GM20431 (cell line): ENCODE measurements around the gene FARS2.

Experiments used
- in situ Hi-C: fragments of 300-500 bp; cut with MseI, MboI; formaldehyde crosslinking; loops from one replicate; pipeline ENCODE4 v1.15.0; 2020; ENCODE audit warnings: low sequenced_read_pairs; ENCODE audit not compliant: unreplicated experiment

Gene FARS2

GRCh38 chr6:5314191-5314865 lies 53.0 kb downstream of the FARS2 start:
- in situ Hi-C loops = no loop called here

GRCh38 chr6:5315881-5316280 lies 54.6 kb downstream of the FARS2 start:
- in situ Hi-C loops = no loop called here

DNA sequence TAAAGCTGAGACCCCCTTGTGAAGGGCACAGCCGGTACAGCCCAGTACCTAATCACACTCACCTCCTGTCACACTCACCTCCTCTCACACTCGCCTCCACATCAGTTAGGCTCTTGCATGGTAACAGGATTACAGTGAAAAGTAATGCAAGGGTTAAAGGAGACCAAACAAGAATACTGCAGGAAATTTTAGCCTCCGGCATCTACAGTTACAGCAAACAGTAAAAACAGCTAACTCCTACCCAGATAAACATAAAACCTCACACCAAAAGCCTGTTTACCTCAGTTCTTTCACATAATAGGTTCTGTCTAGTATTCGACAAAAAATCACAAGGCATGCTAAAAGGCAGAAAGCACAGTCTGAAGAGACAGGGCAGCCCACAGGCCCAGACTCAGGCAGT lies 55.6 kb downstream of the FARS2 start:
- in situ Hi-C loops = no loop called here

GRCh38 chr6:5318617-5319272 lies 57.4 kb downstream of the FARS2 start:
- in situ Hi-C loops = no loop called here

DNA sequence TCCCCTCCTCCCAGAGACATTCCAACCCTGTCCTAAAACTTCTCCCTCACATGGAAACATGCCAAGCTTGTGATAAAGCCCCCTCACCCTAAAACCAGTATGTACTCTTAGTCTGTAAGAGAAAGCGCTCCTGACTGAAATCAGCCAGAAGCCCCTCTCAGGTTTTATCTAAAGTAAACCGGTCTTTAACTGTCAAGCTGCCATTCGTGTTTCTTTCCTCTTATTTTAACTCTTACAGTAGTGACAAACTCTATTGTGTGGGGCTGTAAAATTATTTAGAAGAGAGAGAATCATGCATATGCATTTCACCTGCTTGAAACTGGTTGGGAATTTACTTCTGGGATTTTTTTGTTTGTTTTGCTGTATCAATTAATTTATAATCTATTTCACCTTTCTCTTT lies 62.7 kb downstream of the FARS2 start:
- in situ Hi-C loops = no loop called here

DNA sequence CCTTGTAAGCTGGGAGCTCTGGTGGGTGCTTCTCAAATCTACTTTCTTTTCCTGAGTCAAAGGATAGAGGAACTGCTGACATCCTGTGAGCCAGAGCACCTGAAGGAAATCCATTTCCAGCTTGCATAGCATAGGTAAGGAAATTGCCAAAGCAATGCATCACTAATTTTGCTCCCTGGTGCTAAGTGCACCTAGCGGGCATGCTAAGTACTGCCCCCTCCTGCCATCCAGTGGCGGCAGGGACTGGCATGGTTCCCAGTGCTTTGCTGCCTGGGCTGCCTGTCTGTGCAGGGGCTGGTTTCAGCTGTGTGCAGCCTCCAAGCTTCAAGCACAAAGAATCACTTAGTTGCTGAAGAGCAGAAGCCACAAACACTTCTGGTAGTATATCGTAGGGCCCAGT lies 63.9 kb downstream of the FARS2 start:
- in situ Hi-C loops = no loop called here

GRCh38 chr6:5326022-5326641 lies 64.8 kb downstream of the FARS2 start:
- in situ Hi-C loops = no loop called here

- in situ Hi-C loops = no loop called here
These were observed 67.5 kb downstream of the FARS2 start for GRCh38 chr6:5328800-5329199.

- in situ Hi-C loops = no loop called here
These were observed 70.6 kb downstream of the FARS2 start for GRCh38 chr6:5331845-5332442.

DNA sequence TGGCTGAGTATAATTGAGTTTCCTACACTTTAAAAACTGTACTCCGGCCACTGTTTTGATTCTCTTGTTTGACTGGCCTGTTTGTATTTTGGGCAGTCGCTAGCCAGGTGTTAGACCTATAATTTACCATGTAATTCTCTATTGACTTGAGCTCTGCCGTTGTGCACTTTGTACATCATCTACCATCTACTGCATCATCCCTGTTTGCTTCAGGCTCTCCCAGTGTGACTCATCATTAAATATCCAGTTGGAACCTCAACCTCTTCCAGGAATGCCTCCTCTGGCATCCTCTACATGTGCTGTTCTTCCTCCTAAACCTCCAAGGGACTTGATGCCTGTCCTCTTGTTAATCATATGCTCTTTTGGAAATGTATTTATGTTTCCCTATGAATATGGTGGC lies 72.3 kb downstream of the FARS2 start:
- in situ Hi-C loops = no loop called here

DNA sequence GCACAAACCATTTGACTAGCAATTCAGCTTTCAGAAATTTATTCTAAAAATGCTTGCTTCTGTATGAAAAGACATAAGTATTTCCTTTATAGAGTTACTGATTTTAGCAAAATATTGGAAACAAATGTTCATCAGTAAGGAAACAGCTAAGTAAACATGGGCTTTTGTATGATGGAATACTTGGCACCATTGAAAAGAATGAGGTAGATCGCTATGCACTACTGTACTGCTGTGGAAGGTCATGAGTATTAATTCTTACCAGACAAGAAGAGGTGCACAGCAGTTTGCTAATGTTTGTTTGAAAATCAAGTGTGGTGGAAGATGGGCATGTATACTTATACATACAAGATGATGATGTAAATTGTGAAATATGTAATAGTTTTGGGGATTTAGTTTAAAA lies 73.0 kb downstream of the FARS2 start:
- in situ Hi-C loops = no loop called here

DNA sequence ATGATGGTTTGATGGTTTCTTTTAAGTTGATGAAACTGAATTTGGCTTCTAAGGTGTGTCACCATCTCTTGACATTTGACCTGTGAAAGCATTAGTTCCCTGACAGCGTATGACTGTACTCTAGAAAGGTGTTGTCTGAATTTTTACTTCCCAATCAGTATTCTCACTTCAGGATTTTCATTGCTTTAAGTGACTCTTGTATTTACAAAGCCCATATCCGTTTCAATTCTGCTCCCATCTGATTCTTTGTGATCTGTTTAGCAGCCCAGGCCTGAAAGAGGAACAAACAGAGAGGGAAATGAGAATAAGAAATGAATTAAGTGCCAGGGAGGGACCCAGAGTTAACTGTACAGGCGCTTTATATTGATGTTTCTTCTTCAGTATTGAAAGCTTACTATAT lies 73.7 kb downstream of the FARS2 start:
- in situ Hi-C loops = no loop called here

DNA sequence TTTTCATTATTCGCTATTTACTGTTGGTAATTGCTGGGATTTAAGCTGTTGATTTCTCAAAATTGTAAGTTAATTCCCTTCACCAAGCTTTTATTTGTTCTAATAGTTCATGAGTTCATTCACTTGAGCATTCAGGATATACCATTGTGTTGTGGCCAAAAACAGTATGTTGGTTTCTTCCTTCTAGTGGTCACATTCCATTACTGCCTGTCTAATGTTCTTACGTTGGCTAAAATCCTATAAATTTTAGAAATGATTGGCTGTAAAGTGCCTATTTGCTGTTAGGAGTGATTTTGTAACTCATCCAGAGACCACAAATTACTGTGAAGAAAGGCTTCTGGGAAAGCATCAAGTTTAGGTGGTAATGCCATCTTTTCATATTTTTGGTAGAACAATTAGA lies 76.3 kb downstream of the FARS2 start:
- in situ Hi-C loops = no loop called here

GRCh38 chr6:5338177-5338960 lies 77.1 kb downstream of the FARS2 start:
- in situ Hi-C loops = no loop called here

GRCh38 chr6:5339786-5340185 lies 78.5 kb downstream of the FARS2 start:
- in situ Hi-C loops = no loop called here

GRCh38 chr6:5341845-5342244 lies 80.5 kb downstream of the FARS2 start:
- in situ Hi-C loops = no loop called here

DNA sequence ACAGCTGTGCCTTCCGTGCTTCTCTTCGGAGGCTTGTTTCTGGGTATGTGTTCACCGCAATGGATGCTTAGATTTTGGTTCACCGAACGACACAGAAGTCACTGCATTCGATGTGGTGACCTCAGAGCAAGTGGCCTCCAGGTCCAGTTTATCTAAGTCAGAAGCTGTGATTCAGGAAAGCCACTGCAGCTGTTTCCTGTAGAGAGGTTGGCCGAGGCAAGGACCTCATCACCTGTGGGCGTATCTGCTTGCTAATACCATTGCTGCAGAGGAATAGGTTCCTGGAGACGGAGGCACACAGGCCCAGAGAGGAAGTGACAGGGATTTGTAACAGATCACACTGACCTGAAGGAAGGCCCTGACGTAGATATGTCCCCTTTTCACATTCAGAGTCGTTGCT lies 82.7 kb downstream of the FARS2 start:
- in situ Hi-C loops = no loop called here

GRCh38 chr6:5345324-5345723 lies 84.0 kb downstream of the FARS2 start:
- in situ Hi-C loops = no loop called here

DNA sequence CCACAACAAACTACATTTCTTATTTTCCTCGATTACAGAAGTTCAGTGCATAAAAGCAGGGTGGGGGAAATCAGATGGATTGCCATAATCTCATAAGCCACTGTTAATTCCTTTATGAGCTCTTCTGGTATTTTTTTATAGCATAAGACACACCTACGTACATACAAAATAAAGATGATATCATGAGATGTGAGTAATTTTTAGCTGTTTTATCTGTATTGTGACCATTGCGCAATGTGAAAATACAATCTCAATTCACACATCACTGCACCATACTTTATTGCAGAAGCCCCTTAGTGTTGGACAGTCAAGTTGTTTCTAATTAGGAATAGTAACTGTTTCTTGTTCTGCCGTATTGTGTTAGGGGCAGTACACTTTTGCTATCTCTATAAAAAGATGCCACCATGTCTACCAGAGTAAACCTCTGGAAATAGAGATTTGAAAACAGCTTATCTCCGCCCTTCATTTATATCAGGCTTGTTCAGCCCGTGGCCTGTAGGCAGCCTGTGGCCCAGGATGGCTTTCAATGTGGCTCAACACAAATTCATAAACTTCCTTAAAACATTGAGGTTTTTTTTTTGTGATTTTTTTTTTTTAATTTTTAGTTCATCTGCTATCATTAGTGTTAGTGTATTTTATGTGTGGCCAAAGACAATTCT lies 90.4 kb downstream of the FARS2 start:
- in situ Hi-C loops = no loop called here

DNA sequence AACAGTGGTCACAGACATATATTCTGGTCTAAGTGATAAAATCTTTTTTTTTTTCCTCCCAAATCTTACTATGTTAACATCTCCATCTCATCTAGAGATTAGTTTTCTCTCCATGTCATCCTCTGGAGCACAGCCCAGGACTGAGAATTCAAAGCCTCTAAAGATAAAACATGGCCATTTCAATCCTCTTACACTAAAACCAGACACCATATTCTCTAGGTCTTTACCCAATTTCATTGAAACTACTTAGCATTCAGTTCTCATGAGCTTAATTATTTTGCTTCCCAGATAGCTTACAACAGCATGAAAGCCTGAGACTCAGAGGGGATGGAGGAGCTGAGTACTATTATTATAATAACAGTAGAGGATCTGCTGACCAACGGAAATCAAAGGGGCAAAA lies 92.7 kb downstream of the FARS2 start:
- in situ Hi-C loops = no loop called here
